IPS-11a (cell line): ENCODE data around the gene TMEM98.
"Not testable (repeated sequence)": the region's sequence is repeated elsewhere in the genome, so short reads cannot be mapped to it uniquely, and the experiment has no call there.

Experiments used
- H3K4me3 ChIP-seq: one replicate; pipeline ENCODE4 v1.5.1; 2013; ENCODE audit warnings: low read depth, low read length, control low read depth

TMEM98 gene

DNA sequence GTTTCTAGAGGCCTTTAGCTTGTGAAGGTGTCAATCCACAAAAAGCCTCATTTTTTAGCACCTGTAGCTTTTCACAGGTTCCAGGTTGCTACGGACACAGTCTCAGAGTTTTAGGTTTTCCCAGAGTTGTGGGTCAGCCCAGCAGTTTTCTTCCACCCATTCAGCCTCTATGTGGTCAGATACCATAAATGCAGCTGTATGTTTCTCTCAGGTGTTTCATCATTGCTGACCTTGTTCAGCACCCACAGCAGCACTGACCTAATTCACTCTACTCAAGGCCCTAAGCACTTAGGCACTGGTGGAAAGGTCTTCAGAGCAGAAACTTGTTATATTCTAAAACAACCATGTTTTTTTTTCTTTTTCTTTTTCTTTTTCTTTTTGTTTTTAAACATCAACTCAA, 48.7 kb downstream of the TMEM98 start:
- no peak overlapping the region for H3K4me3 ChIP-seq

DNA sequence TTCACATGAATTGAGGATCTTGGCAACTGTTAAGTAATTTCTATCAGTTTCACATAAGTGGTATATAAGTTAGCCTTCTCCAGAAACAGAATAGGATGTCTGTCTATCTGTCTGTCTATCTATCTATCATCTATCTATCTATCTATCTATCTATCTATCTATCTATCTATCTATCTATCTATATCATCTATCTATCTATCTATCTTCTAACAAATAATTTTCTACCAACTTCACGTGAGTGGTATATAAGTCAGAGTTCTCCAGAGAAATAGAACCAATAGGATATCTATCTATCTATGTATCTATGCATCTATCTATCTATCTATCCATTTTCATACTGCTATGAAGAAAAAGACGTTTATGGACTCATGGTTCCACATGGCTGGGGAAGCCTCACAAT, 52.3 kb downstream of the TMEM98 start:
- no peak overlapping the region for H3K4me3 ChIP-seq

DNA sequence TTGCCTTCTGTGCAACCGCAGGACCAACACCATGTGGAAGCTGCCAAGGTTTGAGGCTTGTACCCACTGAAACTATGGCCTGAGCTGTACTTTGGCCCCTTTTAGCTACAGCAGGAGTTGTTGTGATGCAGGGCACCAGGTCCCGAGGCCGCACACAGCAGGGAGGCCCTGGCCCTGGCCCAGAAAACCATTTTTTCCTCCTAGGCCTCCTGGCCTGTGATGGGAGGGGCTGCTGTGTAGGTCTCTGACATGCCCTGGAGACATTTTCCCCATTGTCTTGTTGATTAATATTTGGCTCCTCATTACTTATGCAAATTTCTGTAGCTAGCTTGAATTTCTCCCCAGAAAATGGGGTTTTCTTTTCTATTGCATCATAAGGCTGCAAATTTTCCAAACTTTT, 53.7 kb downstream of the TMEM98 start:
- H3K4me3 ChIP-seq = not testable (repeated sequence)

DNA sequence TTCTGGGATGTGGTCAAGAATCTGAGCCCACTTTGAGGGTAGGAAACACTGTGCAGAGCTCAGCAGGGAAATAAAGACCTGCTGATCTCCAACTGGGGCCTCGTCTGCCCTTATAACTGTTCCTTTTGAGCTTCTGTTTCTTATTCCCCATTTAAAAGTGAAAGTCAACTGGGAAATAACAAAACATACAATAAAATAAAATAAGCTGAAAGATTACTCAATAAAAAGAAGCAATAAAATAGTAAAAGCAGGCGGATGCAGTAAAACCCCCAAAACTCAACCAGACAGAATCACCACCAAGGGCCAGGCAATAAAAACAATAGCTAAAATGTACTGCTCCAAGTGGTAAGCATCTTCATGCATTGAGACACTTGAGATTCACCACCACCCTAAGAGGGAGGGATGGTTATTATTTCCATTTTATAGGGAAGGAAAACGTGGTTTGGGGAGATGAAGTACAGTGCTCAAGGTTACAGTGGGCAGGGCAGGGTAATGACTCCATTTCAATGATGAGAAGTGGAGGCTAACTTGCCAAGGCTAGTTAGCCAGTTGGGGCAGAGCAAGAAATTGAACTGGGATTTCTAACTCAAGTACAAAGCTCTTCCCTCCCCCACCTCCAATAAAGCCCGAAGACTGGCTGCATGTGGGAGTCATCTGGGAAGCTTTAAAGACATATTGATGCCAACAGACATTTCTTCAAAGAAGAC, 57.2 kb downstream of the TMEM98 start:
- no peak overlapping the region for H3K4me3 ChIP-seq

DNA sequence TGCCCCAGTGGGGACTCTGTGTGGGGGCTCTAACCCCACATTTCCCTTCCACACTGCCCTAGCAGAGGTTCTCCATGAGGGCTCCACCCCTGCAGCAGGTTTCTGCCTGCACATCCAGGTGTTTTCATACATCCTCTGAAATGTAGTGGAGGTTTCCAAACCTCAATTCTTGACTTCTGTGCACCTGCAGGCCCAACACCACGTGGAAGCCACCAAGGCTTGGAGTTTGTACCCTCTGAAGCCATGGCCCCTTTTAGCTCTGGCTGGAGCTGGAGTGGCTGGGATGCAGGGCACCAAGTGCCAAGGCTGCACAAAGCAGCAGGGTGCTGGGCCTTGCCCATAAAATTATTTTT, 59.5 kb downstream of the TMEM98 start:
- H3K4me3 ChIP-seq = not testable (repeated sequence)

DNA sequence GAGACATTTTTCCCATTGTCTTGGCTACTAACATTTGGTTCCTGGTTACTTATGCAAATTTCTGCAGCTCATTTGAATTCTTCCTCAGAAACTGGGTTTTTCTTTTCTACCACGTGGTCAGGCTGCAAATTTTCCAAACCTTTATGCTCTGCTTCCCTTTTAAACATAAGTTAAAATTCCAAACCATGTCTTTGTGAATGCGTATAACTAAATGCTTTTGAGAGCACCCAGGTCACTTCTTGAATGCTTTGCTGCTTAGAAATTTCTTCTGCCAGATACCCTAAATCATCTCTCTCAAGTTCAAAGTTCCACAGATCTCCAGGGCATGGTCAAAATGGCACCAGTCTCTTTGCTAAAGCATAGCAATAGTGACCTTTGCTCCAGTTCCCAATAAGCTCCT, 59.9 kb downstream of the TMEM98 start:
- H3K4me3 ChIP-seq = not testable (repeated sequence)

DNA sequence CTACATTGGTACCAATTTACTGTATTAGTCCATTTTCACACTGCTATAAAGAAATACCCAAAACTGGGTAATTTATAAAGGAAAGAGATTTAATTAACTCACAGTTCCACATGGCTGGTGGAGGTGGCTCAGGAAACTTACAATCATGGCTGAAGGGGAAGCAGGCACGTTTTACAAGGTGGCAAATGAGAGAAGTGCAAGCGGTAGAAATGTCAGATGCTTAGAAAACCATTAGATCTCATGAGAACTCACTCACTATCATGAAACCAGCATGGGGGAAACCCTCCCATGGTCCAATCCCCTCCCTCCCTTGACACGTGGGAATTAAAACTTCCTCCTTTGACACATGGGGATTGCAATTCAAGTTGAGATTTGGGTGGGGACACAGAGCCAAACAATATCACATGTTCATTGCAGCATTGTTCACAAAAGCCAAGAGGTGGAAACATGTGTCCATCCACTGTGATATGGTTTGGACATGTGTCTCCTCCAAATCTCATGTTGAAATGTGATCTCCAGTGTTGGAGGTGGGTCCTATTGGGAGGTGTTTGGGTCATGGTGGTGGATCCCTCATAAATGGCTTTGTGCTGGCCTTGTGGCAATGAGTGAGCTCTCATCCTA, 60.6 kb downstream of the TMEM98 start:
- no peak overlapping the region for H3K4me3 ChIP-seq

DNA sequence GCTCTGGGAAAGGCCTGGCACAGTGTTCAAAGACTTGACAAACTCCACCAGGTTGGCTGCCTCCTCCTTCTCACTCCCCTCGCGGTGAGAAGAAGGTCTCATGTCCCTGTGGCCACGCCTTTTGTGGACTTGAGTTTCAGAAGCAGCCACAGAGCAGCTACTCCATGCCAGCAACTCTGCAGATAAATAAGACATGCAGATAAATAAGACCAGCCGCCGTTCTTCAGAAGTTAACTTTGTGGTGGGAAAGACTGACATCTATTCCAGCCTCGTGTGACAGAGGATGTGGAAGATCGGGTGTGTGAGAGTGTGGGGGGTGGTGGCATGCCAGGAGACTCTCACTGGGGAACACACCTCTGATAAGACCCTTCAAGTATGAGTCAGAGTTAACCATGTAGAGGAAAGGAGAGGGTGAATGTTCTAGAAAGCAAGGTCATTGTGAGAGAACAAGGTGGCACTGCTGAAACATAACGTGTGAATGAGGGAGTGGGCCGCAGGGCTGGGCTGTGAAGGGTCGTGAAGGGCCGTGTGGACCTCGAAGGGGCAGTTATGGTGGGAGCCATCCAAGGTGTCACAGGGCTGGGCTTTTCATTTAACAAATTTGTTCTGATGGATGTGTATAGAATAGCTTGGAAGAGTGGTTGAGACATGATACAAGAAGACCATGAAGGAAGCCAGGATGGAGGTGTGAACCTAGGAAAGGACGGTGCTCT, 64.5 kb downstream of the TMEM98 start:
- H3K4me3 ChIP-seq = no peak overlapping the region

DNA sequence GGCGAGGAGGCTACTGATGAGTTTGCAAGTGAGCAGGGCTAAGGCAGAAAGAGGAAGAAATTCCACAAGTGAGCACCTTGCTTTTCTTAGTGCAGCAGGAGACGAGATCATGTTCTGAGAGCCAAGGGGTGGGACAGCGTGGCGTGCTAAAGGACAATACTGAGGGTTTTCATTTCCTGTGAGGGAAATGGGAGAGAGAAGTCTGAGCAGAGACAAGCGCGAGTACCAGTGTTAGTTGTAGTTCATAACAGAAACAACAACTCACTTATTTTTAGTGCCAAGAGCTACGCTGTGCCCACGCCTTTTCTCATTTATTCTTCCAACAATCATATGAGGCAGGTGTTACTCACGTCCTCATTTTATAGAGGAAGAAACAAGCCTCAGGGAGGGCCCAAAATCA, 66.0 kb downstream of the TMEM98 start:
- no peak overlapping the region for H3K4me3 ChIP-seq
